ENCODE results near the gene ACOT12.

GRCh38 chr5:81398741-81399140 is 4.8 kb upstream of the ACOT12 start:
- TF ChIP-seq EP300 (IDR thresholded peaks at IDR 0.05) (no peak), CTCF (IDR thresholded peaks at IDR 0.05) (no peak), POLR2AphosphoS5 (IDR thresholded peaks at IDR 0.05) (no peak), POLR2A (IDR thresholded peaks at IDR 0.05) (no peak)
